HG03159 (cell line): ENCODE results near the gene HS3ST1.

ENCODE experiments used
- ATAC-seq: cut with Tn5 transposase; IDR thresholded peaks from one replicate; pipeline ENCODE4 v1.9.1; 2021; ENCODE audit warnings: mild to moderate bottlenecking, moderate library complexity; ENCODE audit not compliant: unreplicated experiment

HS3ST1 gene

DNA sequence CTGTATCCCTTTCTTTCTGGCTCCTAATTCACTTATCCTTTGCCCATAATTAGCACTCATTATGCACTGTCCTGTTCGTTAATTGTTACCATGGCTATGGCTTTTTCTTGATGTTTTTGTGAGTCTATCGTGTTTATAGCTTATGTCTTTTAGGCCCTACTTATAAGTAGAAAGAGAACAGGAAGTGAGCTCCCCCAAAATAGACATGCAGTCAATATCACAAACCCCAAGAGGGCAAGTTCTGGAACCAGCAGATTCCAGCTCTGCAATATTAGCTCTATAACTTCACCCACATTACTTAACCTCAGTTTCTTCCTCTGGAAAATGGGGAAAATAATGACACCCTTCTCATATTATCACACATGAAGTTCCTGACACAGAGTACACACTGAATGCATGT, 7.4 kb upstream of the HS3ST1 start:
- peak; percentile 56 for ATAC-seq

DNA sequence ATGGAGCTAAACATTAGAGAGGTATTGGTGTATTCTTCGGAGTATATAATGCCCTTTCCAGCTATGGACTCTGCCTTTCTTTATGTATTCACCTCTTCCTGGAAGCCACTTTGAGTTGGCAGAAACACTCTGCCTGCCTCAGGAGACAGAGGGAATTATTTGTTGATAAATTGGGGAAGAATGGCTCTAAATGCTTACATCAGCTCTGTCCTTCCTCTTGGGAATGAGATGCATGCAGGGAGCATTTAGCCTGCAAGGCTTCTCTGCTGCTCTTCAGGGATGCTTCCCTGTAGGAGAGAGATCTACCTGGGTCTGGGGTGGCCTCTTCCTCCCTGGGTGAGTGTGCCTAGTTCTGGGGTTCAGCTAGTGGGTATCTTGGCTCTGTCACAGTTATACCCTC, 6.9 kb upstream of the HS3ST1 start:
- no peak for ATAC-seq

DNA sequence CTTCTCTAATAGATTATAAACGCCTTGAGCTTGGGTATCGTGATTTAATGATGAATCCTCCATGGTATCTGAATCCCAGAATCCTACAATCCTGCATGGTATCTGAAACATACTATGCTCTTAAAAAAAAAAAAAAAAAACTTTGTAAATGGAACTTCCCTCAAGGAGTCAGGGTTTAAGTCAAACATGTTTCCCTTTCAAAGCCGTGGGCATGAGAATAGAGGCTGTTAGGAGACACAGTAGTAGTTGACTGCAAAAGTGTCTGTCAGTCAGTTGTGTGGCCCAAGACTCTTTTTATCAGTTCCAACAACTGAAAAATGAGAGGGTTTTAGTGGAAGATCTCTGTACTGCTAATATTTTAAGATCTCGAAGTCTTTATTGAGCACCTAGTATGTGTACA, 2.4 kb upstream of the HS3ST1 start:
- no peak for ATAC-seq

DNA sequence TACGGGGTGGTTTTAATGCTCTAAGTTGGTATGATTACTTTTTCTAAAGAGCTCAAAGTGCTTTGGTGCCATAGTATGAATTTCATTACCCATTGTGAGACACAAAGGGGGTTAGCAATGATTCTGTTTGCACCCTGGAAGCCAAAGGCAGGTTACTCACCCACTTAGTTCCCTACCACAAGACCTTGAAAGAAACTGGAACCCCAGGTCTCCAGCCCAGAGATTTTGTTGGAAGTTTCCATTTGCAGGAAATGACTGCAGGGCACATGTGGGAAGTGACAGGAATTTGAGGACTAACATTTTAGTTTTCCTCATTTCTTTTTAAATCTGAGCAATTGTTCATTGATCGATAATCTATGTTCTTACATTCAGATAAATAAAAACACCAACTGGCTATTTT, 1.8 kb upstream of the HS3ST1 start:
- no peak for ATAC-seq

DNA sequence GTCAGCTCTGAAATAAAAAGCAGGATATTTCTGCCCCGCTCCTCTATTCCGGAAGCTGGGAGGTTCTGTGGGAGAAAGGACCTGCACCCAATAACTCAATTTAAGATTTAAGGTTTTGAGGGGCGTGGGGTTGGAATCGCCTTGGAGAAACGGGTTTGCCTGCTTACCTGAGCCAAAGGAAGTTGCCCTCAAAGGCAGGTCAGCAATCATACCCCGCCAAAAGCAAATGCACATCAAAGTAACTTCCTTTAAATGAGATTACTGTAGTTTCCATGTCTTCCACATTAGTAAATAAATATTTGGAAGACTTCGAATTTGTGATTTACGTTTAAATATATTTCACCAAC, 978 bp upstream of the HS3ST1 start:
- no peak for ATAC-seq

DNA sequence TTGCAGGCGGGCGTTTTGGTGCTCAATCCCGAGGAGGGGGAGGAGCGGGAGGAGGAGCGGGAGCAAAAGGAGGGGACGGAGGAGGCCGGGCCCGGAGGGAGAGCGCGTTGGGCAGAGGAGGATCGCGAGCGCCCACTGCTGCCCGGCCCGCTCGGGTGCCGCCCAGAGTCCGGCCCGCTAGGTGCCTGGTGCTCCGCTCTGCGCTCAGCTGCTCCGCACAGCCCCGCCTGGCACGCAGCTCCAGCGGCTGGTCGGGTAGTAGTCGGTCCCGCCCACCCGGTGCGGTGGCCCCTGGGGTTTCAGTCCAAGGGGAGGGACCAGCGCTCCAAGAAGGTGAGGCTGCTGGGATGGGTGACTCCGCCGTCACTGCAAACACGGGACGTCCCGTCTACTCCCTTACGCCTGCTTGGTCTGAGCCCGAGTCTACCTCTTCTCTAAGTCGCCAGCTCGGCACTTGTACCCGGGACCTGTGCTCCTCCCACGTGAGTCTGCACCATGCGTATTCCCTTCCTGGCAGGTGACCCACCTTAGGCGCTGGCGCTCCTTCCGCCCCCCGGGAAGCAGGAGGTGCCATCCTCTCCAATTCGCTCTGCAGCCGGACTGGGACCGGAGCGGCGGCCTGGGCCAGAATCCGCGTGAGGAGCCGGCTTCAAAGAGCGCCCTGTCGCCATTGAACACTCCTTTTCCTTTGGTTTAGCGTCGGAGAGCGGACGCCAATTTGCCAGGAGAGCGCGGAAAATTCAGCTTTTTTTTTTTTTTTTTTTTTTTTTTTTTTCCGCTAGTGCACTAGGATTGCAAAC, 405 bp upstream of the HS3ST1 start:
- ATAC-seq: peak; percentile 68

DNA sequence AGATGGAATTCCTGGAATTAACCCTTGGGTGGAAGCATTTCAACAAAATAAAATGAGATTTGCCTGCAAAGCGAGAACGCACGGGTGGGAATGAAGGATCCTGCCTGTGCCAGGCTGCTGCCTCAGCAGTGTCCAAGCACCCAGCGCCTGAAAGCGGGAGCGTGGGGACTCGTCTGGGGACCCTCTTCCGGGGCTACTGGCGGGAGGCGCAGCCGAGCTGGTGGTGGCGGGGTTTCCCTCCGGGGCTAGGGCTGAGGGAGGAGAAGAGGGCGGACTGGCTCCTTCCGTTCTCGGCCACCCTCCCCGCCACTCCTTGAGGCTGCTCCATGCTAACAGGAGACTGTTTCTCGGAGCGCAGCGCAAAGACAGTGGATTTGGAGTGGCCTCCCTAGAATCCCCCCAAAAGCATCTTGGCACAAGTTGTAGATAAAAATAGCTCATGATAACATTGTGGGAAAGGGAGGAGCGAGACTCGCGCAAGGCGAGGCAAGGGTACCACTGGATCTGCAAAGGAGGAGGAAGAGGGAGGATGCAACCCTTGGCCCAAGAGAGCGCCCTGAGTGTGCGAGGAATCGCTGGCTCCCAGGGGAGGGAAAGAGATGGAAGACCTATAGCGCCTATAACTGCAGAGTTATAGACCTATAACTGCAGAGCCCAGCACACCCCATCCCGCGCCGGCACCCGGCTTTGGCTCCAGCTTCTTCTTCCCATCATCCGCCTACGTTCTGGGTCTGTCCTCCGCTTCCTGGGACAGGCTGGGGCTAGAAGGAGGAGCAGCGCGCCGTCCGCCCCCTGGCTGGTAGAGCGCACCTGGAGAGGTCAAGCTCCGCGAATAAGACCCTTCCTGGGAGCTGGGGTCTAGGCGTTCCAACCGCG, 1.3 kb downstream of the HS3ST1 start:
- ATAC-seq: no peak

DNA sequence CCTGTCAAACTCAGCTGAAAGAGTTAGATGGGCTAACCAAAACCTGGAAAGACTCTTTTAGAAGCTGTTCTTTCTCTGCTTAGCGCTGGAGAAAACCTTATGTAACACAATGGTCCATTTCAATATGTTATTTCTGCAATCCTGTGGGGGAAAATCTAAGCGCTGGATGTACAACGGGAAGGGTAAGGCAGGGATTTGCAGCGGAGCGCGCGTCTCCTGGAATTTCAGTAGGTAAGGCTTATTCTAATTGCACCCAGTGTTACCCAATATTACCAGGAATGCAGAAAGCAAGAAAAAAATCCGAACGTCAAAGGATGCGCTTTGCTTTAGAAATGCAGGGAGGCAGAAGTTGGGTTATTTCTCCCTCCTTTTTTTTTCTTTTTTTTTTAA, 2.0 kb downstream of the HS3ST1 start:
- ATAC-seq: no peak

DNA sequence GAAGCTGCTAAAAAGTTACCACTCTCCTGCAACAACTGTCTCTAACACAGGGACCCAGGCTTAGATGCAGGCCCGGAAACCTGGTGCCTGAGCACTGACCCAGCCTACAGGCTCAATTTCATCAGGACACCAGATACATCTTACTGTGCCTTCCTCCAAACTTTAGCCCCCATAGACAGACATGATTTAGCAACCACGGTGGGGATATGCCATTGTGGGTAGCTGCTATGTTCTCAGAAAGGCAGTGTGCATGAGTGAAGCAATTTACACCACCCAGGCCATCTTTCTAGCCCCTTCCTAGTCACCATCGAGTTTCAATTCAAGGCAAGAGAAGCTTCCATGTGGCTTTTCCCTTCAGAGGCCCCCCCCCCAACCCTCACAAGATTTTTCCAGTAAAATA, 2.7 kb downstream of the HS3ST1 start:
- ATAC-seq: no peak

DNA sequence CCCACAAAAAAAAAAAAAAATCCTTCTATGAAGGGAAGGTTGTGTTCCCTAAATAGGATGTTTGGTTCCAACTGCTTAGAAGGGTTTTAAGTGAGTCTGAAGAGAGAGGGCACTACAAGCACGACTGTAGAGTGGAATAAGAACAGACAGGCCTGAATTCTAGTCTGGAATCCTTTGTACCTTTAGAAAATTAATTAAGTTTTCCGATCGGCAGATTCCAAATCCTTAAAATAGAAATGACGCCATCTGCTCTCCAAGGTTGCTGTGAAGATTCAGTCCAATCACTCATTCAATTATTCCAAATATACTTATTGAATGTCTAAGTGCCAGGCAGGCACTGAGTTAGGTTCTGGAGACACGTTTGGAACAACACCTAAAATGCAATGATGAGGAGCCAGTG, 3.8 kb downstream of the HS3ST1 start:
- ATAC-seq: no peak

DNA sequence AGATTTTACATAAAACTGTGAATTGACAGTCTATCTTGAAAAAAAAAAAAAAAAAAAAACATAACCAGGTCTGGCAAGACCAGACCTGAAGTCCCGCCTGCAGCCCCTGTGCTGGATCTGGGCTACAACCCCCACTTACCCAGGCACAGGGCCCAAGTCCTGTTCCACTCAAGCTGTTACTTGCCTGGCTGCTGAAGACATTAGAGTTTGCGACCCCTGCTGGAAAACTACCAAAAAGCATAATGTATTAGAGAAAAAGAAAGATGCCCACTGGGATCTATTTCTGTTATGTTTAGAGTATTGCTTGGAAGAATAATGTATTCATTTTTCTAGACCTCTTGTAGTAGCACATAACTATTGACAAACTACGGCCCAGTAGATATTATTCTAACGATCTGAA, 4.7 kb downstream of the HS3ST1 start:
- ATAC-seq: no peak

DNA sequence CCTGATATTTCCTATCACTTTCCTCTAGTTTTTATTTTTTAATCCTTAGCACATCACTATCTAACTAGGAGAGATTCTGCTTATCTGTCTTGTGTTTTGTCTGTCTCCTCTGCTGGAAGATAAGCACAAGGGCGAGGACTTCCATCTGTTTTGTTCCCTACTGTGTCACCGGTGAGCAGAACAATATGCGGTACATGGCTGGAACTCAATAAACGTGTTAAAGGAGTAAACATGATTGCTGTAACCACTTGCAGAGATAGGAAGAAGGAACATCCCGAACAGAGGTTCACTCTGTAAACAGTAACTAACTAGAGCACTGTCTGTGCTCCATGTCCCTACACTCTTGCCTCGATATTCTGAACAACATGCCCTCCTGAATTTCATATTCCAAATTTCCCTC, 5.2 kb downstream of the HS3ST1 start:
- ATAC-seq: no peak

DNA sequence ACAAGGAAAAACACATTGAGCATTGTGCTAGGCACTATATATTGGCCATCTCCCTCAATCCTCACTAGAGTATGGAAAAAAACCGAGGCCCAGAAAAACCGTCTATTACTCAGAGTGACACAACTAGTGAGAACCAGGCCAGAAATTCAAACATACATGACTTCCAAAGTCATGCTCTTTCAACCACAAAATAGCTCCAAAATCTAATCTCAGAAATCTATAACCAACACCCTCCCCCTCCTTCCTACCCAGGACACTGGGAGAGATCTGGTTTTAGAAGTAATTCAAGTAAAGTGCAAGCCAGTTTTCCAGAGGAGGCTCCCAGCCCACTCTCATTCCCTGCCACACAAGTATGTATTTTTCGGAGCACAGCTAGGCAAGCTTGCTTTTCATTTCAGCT, 7.6 kb downstream of the HS3ST1 start:
- no peak for ATAC-seq

DNA sequence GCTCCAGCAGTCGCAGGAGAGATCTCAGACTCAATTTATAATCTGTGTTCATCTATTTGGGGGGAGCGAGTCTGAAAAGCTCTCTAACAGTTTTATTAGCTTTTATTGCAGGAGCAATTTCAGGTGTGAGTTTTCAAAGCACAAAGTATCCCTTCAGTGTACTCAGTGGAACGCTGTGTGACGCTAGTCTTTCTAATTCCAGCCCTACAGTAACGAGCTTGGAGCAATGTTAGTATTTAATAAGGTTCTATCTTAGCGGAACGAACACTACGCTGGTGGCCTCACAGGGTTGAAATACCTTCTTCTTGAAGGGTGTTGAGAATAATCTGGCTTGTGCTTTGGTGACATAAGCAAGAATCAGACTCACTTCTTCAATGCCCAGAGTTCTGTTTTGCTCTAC, 8.4 kb downstream of the HS3ST1 start:
- no peak for ATAC-seq

DNA sequence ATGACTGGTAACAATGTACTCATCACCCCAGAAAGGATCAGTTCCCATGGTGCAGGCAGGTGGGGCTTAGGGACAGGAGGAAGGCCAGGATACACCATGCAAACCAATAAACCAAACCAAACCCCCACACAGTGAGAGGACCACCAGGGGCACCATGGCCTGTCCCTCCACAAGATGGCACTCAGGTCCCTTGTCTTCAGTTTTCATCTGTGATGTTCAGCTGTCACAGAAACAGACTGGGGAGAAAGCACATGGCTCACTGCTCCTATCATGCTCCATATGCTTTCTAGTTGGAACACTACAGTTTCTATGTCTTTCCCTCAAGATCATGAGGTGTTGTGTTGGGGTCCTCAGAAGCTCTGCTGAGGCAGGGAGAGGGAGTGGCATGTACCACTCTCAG, 10.1 kb downstream of the HS3ST1 start:
- ATAC-seq: no peak

DNA sequence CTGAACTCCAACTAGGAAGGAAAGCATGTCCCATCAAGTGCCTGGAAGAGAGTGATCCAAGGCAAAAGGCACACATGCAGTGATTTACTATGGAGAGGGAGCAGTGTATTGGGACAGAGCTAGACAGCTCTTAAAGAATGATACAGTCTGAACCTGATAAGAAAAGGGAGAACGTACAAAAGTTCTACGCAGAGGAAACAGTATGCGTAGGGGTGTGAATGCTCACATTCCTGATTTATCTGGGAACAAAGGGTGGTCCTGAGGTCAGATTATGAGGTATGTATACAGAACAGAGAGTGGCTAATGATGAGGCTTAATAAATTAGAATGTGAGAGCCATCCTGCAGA, 12.0 kb downstream of the HS3ST1 start:
- no peak for ATAC-seq

DNA sequence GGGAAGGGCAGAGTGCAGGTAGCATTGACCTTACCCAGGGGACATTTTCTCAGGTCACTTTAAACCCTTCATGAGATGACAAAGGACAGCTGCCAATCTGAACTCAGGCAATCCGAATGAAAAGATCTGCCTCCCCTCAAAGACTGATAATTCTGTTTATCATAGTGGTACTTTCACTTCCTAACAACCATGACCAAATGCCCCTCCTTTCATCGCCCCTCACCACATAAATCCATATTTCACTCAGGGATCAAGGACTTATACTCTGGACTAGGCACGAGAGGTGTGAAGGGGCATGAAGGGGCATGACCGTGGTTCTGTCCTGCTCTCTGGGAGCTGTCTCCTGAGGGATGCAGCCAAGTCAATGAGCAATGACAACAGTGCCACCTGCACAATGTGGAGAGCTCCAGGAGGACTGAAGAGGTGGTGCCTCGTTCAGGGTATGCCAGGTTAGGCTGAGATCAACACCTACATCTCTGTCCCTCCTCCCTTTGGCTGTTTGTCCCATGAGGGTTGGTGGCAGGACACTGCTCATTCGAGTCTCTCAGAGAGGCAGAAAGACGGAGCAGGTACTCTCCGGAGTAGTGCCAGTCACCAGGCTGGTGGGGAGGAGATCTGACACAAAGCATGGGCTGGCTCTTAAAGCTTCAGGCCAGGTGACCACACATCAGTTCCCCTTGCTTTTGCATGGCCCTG, 12.5 kb downstream of the HS3ST1 start:
- ATAC-seq: peak; percentile 28

DNA sequence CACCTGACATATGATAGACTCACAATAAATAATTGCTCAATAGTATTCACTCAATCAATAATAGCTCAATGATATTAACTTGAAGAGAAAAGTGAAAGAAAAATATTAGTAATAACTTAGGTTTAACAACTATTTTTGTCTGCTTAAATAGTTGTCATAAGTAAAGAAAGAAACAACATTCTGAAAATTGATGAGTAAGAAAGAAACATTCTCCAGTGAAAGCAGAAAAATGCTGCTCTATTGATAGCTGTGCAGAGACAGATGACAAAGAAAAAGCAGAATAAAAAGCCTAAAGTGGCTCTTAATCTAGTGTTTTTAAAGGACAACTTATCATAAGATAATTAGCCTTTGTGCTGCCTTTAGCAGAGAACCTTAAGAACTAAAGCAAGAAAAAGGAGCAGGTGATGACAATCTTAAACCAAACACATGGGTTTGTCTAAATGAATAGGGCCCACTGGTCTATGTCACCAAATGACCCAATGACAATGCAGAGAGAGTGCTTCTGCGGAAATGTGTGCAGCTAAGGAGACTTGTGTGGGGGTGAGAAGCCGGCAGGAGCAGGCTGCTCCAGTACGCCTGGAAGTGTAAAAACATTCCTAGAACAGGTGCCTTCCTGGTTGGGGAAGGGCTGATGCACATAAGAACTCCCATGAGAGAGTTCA, 13.2 kb downstream of the HS3ST1 start:
- ATAC-seq: peak; percentile 68

DNA sequence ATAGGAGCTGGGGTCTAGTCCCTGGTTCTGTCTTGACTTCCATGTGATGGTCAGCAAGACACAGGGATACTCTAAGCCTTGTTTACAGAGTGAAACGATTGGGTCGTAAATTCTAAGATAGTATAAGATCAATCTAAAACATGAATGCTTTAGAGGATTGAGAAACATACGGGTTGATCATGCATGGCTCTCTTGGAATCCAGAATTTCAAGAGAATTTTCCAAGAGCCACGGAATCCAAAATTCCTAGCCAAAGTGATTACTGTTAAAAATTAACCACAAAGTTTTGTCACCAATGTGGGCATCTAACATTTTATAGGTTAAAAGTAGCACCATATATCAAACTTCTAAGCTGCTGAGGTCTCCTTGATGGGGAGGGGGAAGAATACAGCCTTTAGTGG, 16.5 kb downstream of the HS3ST1 start:
- ATAC-seq: no peak

DNA sequence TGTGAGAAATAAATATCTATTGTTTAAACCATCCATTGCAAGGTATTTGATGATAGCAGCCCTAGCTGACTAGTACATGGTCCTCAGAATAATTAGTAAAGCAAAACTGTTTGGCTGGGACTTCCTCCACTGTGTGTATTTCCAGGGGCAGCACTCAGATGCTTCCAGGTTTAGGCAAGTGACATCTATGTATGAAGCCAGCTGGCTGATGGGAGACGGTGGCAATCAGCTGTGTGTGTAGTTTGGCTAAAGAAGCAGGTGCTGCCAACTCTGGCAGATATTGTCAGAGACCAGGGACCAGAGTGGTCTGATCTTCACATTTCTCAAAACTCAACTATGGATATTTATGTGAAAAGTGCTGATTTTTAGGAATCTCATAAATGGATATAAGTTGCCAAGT, 19.1 kb downstream of the HS3ST1 start:
- no peak for ATAC-seq

DNA sequence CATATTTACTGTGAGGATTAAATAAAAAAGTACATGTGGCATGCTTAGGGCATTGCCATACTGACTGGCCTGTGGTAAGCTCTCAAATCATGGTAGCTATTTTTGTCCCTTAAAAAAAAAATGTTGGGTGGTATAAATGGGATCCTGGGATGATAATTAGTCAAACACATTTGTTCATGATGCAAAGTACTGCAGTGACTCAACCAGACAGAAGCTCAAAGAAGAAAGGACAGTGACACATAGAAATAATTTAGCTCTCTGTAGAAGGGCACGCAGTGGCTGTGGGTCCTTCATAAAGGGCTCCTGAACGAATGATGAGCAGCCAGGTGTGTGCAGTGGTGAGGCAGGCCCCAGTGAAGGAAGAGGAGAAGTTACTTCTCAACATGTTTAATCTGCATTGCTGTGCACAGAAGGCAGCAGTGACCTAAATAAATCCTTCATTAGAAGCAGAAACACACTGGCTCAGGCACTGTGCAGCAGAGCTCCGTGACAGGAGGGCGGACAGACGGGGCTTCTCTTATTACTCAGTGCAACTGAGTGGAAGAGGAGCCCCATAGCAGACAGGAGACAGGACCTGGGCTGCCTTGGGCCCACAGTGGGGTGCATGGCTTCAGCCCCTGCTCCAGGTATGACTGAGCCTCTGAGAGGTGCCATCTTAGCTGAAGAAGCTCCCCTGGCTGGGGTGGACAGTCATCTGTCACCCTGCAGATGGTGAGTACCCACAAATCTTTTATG, 20.3 kb downstream of the HS3ST1 start:
- ATAC-seq: no peak
